ENCODE measurements around the gene ORMDL2.
"Not testable (repeated sequence)": the region's sequence is repeated elsewhere in the genome, so short reads cannot be mapped to it uniquely, and the experiment has no call there.

Gene ORMDL2

DNA sequence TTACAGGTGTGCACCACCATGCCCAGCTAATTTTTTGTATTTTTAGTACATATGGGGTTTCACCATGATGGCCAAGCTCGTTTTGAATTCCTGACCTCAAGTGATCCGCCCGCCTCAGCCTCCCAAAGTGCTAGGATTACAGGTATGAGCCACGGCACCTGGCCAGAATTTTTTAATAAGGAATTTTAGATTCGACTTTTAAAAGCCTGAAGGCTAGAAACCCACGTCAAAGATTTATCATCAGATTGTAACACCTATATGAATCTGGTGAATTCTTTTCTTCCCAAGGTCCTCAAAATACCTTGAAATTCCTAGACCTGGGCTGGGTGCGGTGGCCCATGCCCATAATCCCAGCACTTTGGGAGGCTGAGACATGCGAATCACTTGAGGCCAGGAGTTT is 43.6 kb downstream of the ORMDL2 start:
- no peak for DNase-seq (ENCODE audit: low read depth)

DNA sequence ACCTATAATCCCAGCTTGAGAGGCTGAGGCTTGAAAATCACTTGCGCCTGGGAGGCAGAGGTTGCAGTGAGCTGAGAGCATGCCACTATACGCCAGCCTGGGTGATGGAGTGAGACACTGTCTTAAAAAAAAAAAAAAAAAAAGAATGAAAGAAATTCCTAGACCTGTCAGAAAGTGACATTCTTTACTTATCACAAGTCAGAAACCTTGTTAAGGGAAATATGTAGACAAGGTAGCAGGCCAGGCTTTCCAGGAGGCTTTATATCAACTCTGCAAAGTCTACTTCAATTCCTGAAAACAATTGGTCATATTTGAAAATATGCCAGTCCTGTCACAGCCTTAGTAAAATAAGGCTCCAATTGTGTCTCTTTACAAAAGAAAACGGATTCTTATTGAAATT is 44.0 kb downstream of the ORMDL2 start:
- no peak for DNase-seq (ENCODE audit: low read depth)

DNA sequence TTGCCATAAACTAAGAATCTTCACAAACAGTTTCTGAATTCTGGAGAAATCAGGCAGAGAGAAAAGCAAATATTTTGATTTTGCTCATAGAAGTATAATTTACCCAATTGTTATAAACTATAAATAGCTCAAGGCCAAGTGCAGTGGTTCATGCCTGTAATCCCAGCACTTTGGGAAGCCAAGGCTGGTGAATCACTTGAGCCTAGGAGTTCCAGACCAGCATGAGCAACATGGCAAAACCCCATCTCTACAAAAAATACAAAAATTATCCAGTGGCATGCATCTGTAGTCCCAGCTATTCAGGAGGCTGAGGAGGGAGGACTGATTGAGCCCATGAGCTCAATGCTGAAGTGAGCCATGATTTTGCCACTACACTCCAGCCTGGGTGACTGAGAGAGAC is 44.4 kb downstream of the ORMDL2 start:
- no peak for DNase-seq (ENCODE audit: low read depth)

DNA sequence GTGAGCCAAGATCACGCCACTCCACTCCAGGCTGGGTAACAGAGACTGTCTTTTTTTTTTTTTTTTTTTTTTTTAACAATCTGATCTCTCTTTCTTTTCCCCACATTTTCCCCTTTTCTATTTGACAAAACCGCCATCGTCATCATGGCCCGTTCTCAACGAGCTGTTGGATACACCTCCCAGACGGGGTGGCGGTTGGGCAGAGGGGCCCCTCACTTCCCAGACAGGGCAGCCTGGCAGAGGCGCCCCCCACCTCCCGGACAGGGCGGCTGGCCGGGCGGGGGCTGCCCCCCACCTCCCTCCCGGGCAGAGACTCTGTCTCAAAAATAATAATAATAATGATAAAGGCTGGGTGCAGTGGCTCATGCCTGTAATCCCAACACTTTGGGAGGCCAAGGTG is 45.1 kb downstream of the ORMDL2 start:
- DNase-seq (ENCODE audit: low read depth), result not testable (repeated sequence)

DNA sequence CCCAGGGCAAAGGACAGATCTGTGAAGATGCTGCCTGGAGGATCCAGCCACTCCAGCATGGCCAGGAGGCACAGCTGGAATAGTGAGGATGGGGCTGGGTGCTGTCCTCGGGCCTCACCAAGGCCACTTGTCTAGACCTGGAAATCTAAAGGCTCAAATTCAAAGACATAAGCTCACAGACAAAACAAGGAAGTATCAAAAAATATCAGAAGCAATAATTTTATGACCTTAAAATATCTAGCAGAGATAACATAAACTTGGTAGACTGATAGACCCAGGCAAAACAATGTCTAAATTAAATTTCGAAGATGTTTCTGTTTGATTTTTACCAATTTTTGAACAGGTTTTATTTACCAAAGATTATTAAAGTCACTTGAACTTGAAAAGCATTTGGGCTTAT is 47.5 kb downstream of the ORMDL2 start:
- no peak for DNase-seq (ENCODE audit: low read depth)

DNA sequence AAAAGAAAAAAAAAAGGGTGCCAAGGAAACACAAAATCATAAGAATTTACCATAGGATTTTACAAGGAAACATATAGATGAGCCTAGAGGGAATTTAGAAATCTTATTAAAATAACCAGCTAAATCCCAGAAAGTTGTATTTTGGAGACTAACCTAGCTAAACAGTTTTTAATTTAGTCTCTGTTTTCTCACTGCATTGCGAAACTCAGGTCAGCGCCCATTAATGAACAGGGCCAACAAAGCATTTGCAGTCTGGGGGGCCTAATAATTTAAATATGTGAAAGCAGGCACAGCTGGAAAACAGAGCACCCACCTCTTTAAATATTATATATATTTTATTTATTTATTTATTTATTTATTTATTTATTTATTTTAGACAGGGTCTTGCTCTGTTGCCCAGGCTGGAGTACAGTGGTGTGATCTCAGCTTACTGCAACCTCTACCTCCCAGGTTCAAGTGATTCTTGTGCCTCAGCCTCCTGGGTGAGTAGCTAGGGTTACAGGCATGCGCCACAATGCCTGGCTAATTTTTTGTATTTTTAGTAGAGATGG is 48.7 kb downstream of the ORMDL2 start:
- DNase-seq (ENCODE audit: low read depth), result not testable (repeated sequence)

Measured in activated T-helper 1 cell treated with Interleukin-2 at 50 U/mL for 16 hours (primary cell).